Endothelial cell of umbilical vein (primary cell): ENCODE measurements around the gene TPMT.

Experiments used
- EZH2 ChIP-seq: IDR thresholded peaks from 2 replicates; pipeline ENCODE4 v1.6.1; 2012; ENCODE audit warnings: borderline replicate concordance, low read depth, mild to moderate bottlenecking, moderate library complexity, low read length, inconsistent platforms; ENCODE audit not compliant: severe bottlenecking
- GATA2 ChIP-seq: IDR thresholded peaks from 2 replicates; pipeline ENCODE4 v1.7.0; 2011; ENCODE audit warnings: low read depth, mild to moderate bottlenecking, moderate library complexity, mixed read lengths, low read length; ENCODE audit not compliant: insufficient read length, insufficient read depth
- JUN ChIP-seq: IDR thresholded peaks from 2 replicates; pipeline ENCODE4 v1.6.1; 2011; ENCODE audit warnings: borderline replicate concordance, low read depth; ENCODE audit not compliant: insufficient read length, insufficient read depth
- MYC ChIP-seq: IDR thresholded peaks from one replicate; pipeline ENCODE4 v1.6.1; 2011; ENCODE audit warnings: mild to moderate bottlenecking, low read depth, low read length
- POLR2A ChIP-seq: IDR thresholded peaks from 2 replicates; pipeline ENCODE4 v1.6.1; 2012; ENCODE audit warnings: low read depth, mild to moderate bottlenecking, control low read depth, low read length
- POLR2AphosphoS5 ChIP-seq: IDR thresholded peaks from 2 replicates; pipeline ENCODE4 v1.6.1; 2012; ENCODE audit warnings: low read depth, mild to moderate bottlenecking, control low read depth, low read length, moderate library complexity; ENCODE audit not compliant: insufficient read depth
- TF ChIP-seq, protein P1 (sequence below), 2 donors: IDR thresholded peaks; 1 replicate in 1 of 2; 2 replicates in 1 of 2; pipeline ENCODE4 v1.5.1; 2011; ENCODE audit warnings: low read length in 2 of 2, mild to moderate bottlenecking in 2 of 2, moderate library complexity in 2 of 2, control low read depth in 1 of 2, inconsistent platforms in 1 of 2, low read depth in 1 of 2; ENCODE audit not compliant: insufficient read depth in 1 of 2; ENCODE audit errors: extremely low read depth in 1 of 2
- TF ChIP-seq, protein P2 (sequence below): IDR thresholded peaks from 2 replicates; pipeline ENCODE4 v1.6.1; 2011; ENCODE audit not compliant: insufficient read depth, insufficient read length

DNA sequence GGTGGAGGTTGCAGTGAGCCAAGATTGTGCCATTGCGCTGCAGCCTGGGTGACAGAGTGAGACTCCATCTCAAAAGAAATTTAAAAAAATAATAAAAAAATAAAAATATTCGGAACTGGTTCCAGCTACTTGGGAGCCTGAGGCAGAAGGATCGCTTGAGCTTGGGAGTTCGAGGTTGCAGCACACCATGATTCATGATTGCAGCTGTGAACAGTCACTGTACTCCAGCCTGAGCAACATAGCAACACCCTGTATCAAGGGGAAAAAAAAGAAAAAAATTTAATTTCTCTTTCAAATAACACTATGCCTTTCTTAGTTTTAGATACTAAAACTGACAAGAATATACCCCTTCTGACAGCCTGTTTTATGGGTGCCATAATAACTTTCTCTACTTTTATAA lies 10.9 kb upstream of the TPMT start:
- TF ChIP-seq EZH2 (no peak), POLR2A (no peak), POLR2AphosphoS5 (no peak), JUN (no peak), MYC (no peak), GATA2 (no peak)
- TF ChIP-seq, protein P1, sequence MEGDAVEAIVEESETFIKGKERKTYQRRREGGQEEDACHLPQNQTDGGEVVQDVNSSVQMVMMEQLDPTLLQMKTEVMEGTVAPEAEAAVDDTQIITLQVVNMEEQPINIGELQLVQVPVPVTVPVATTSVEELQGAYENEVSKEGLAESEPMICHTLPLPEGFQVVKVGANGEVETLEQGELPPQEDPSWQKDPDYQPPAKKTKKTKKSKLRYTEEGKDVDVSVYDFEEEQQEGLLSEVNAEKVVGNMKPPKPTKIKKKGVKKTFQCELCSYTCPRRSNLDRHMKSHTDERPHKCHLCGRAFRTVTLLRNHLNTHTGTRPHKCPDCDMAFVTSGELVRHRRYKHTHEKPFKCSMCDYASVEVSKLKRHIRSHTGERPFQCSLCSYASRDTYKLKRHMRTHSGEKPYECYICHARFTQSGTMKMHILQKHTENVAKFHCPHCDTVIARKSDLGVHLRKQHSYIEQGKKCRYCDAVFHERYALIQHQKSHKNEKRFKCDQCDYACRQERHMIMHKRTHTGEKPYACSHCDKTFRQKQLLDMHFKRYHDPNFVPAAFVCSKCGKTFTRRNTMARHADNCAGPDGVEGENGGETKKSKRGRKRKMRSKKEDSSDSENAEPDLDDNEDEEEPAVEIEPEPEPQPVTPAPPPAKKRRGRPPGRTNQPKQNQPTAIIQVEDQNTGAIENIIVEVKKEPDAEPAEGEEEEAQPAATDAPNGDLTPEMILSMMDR (IDR thresholded peaks at IDR 0.05; ENCODE audit: extremely low read depth in 1 of 2, insufficient read depth in 1 of 2, low read depth in 1 of 2, low read length in 2 of 2), result no peak
- TF ChIP-seq, protein P2, sequence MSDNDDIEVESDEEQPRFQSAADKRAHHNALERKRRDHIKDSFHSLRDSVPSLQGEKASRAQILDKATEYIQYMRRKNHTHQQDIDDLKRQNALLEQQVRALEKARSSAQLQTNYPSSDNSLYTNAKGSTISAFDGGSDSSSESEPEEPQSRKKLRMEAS, result no peak
